T47D (cell line): ENCODE data around the gene PRR23E.

Source experiments
- DNase-seq, 2 experiments: peaks; one replicate each; pipeline versions ENCODE4 v3.0.0 to v3.0.0-alpha.2; 2011 to 2012; ENCODE audit warnings: low read depth in 1 of 2, low spot score in 1 of 2
- JUND ChIP-seq: IDR thresholded peaks from 2 replicates; pipeline ENCODE4 v1.6.1; 2012; ENCODE audit warnings: low read depth
- in situ Hi-C: cut with HindIII; loops from 2 replicates; pipeline ENCODE4 v1.10.0; 2016; ENCODE audit warnings: low sequenced_read_pairs, low pct_unique_long_range_greater_than_20kb

The PRR23E gene

DNA sequence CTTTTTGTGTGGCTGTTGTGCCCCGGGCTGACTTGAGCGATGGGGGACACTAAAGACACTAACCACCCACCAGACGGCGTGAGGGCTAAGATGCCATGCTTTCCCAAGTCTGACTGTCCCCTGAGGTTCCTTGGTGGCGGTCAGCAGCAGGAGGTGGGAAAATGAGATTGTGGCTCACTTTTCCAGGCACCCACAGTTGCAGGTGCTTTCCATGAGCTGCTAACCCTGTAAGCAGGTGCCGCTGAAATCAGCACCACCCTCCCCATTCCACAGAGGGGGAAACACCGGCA is 17.7 kb downstream of the PRR23E start:
- no peak for DNase-seq
- in situ Hi-C loops = no loop called here
- no peak for TF ChIP-seq JUND

- no peak for TF ChIP-seq JUND
- DNase-seq = no peak
- in situ Hi-C loops = no loop called here
Observed at GRCh38 chr3:127211118-127212060, 18.5 kb downstream of the PRR23E start.

DNA sequence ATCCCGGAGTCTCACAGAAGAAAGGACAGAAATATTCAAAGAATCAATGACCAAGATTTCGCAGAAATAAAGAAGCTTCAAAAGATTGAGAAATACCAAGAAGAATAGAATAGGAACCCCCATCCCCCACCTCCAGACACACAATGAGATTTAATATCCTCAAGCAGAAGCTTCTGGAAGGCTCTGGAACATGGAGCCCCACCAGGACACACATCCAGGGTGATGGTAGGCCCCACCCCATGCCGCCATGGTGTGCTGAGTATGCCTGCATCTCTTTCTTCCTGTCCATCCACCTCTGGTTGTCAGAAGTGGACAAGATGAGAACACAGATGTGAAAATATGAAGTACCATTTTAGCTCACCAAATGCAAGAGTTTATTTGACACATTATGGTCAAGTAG is 19.3 kb downstream of the PRR23E start:
- no peak for TF ChIP-seq JUND
- no peak for DNase-seq
- in situ Hi-C loops = no loop called here

DNA sequence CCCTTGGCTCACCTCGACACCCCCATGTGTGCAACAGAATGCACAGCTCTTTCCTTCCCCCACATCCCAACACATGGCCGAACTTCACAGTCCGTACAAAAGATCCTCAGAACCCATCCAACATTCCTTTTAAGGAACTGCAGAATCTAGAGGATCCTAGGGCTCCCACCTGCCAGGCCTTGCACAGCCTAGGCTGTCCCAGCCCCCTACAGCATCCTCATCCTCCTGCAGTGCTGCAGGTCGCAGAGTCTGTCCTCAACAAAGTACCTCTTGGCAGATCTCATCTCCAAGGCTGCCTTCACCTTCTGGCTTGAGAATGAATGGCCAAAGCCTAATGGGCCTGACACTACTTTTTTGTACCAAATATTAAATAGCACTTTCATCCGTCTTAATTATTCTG is 19.8 kb downstream of the PRR23E start:
- DNase-seq = no peak
- TF ChIP-seq JUND = no peak
- in situ Hi-C loops = no loop called here

DNA sequence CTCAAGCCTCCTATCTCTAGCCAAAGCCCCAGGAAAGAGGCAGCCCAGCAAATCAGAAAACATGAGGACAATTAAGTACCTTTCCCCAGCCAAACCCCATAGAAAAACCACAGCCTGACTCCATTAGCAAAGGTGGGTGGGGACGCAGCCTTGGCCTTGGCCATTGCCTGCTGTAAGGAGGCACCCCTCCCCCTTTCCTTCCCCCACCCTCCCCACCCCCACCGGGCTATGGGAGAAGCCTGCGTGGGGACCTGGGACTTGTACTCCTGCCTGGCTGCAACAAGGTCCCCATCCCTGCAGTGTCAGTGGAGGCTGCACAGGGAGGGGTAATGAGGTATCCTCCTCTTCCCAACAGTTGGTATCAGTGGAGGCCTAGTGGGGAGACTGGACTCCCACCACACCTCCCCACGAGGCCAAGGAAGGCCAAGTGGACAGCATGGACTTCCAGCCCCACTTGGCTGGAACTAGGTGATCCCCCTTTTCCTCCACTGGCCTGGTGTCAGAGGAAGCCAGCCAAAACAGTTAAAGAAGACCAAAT is 20.5 kb downstream of the PRR23E start:
- in situ Hi-C loops = no loop called here
- DNase-seq = no peak
- no peak for TF ChIP-seq JUND

GRCh38 chr3:127214975-127215374 is 22.0 kb downstream of the PRR23E start:
- no peak for DNase-seq
- in situ Hi-C loops = no loop called here
- TF ChIP-seq JUND = no peak

- DNase-seq = no peak
- TF ChIP-seq JUND = no peak
- in situ Hi-C loops = no loop called here
Observed at GRCh38 chr3:127215714-127216414, 22.9 kb downstream of the PRR23E start.

- no peak for TF ChIP-seq JUND
- in situ Hi-C loops = no loop called here
Observed at GRCh38 chr3:127216415-127217261, 23.7 kb downstream of the PRR23E start.

GRCh38 chr3:127217596-127218453 is 24.9 kb downstream of the PRR23E start:
- TF ChIP-seq JUND = no peak
- in situ Hi-C loops = no loop called here
- no peak for DNase-seq

More at GRCh38 chr3:127216415-127217261, 23.7 kb downstream of the PRR23E start:
- DNase-seq = no peak

- no peak for DNase-seq
- in situ Hi-C loops = no loop called here
Observed at GRCh38 chr3:127218454-127218922, 25.6 kb downstream of the PRR23E start.

GRCh38 chr3:127220497-127220896 is 27.6 kb downstream of the PRR23E start:
- TF ChIP-seq JUND = no peak
- in situ Hi-C loops = no loop called here

More at GRCh38 chr3:127218454-127218922, 25.6 kb downstream of the PRR23E start:
- TF ChIP-seq JUND = no peak

GRCh38 chr3:127221037-127221436 is 28.1 kb downstream of the PRR23E start:
- no peak for TF ChIP-seq JUND
- DNase-seq = no peak
- in situ Hi-C loops = no loop called here

More at GRCh38 chr3:127220497-127220896, 27.6 kb downstream of the PRR23E start:
- no peak for DNase-seq
